IMR-90 (cell line): Measurements from ENCODE around the gene TNFRSF14. TPM values are rescaled to one million over a fixed set of nuclear protein-coding genes. Genes with fewer than 3 reads are reported as not detected.

Source experiments
- ATAC-seq: fragments of 200-7000 bp; cut with Tn5 transposase; 2 replicates; pipeline ENCODE4 v1.9.1; 2020; ENCODE audit warnings: low read depth, mild to moderate bottlenecking, moderate library complexity
- BruUV-seq: library from RNA; stranded (reverse); fragments of 400-500 nt; replicated peaks from 2 replicates; lab custom pipeline; 2021; lab: Mats Ljungman, UMichigan
- CTCF ChIA-PET: fragments of 300-600 bp; formaldehyde crosslinking; extraction: SDS; loops from one replicate; lab custom pipeline; 2021; ENCODE audit warnings: antibody characterized with exemption; lab: Yijun Ruan, JAX
- POLR2A ChIA-PET: fragments of 300-600 bp; sonication (Branson Sonifier 250); formaldehyde crosslinking; loops from one replicate; lab custom pipeline; 2022; ENCODE audit warnings: antibody characterized with exemption; ENCODE audit not compliant: unreplicated experiment; lab: Charles Lee
- DNase-seq: peaks from one replicate; pipeline ENCODE4 v3.0.0; 2013
- H2AFZ ChIP-seq: replicated peaks from 2 replicates; pipeline ENCODE3; 2013; ENCODE audit warnings: low read length, mild to moderate bottlenecking; ENCODE audit not compliant: poor library complexity
- H2AK5ac ChIP-seq: 2 replicates; pipeline ENCODE4 v1.6.1; 2013; ENCODE audit warnings: low read depth, low read length, inconsistent platforms
- H2AK9ac ChIP-seq: replicated peaks from 2 replicates; pipeline ENCODE3; 2013; ENCODE audit warnings: mild to moderate bottlenecking, low read depth, low read length, moderate library complexity; ENCODE audit not compliant: poor library complexity
- H2BK120ac ChIP-seq: 2 replicates; pipeline ENCODE4 v1.6.1; 2013; ENCODE audit warnings: low read depth, low read length, inconsistent platforms
- H2BK15ac ChIP-seq: 3 replicates; pipeline ENCODE4 v1.6.1; 2013; ENCODE audit warnings: low read depth, low read length, inconsistent platforms
- H2BK20ac ChIP-seq: 2 replicates; pipeline ENCODE4 v1.6.1; 2013; ENCODE audit warnings: low read depth, mild to moderate bottlenecking, inconsistent platforms, low read length, moderate library complexity
- H2BK5ac ChIP-seq: 2 replicates; pipeline ENCODE4 v1.6.1; 2013; ENCODE audit warnings: mild to moderate bottlenecking, low read depth, low read length, inconsistent platforms; ENCODE audit not compliant: poor library complexity, severe bottlenecking
- H3K14ac ChIP-seq: replicated peaks from 2 replicates; pipeline ENCODE4 v1.6.1; 2013; ENCODE audit warnings: low read depth, low read length, inconsistent platforms
- H3K18ac ChIP-seq: 2 replicates; pipeline ENCODE4 v1.6.1; 2013; ENCODE audit warnings: low read depth, low read length, control low read depth
- H3K23ac ChIP-seq: 2 replicates; pipeline ENCODE4 v1.6.1; 2013; ENCODE audit warnings: low read depth, low read length, inconsistent platforms
- H3K27ac ChIP-seq: 2 replicates; pipeline ENCODE4 v1.5.1; 2013; ENCODE audit warnings: mild to moderate bottlenecking, control low read depth, low read length; ENCODE audit not compliant: insufficient read depth
- H3K27me3 ChIP-seq: 2 replicates; pipeline ENCODE4 v1.6.1; 2013; ENCODE audit warnings: low read length; ENCODE audit not compliant: control insufficient read depth, insufficient read depth
- H3K36me3 ChIP-seq: 2 replicates; pipeline ENCODE4 v1.6.1; 2013; ENCODE audit warnings: low read length, mixed read lengths; ENCODE audit not compliant: control insufficient read depth, insufficient read depth
- H3K4ac ChIP-seq: 2 replicates; pipeline ENCODE4 v1.6.1; 2013; ENCODE audit warnings: low read depth, low read length, inconsistent platforms
- H3K4me1 ChIP-seq: 2 replicates; pipeline ENCODE4 v1.6.1; 2013; ENCODE audit warnings: low read length, mixed read lengths; ENCODE audit not compliant: control insufficient read depth, insufficient read depth
- H3K4me2 ChIP-seq: 2 replicates; pipeline ENCODE4 v1.6.1; 2013; ENCODE audit warnings: low read depth, mild to moderate bottlenecking, control low read depth, low read length, moderate library complexity
- H3K4me3 ChIP-seq: 2 replicates; pipeline ENCODE4 v1.5.1; 2013; ENCODE audit warnings: low read depth, mild to moderate bottlenecking, control low read depth, low read length, moderate library complexity; ENCODE audit not compliant: insufficient read depth
- H3K56ac ChIP-seq: 2 replicates; pipeline ENCODE4 v1.6.1; 2013; ENCODE audit warnings: low read length, inconsistent platforms; ENCODE audit not compliant: insufficient read depth; ENCODE audit errors: extremely low read depth
- H3K79me1 ChIP-seq, 2 experiments: 2 replicates each; pipeline ENCODE4 v1.6.1; 2013; ENCODE audit warnings: low read length in 2 of 2, inconsistent platforms in 1 of 2, low read depth in 1 of 2
- H3K9ac ChIP-seq: 2 replicates; pipeline ENCODE4 v1.6.1; 2013; ENCODE audit warnings: low read depth, low read length, control low read depth
- H3K9me1 ChIP-seq: 2 replicates; pipeline ENCODE4 v1.6.1; 2013; ENCODE audit warnings: low read length, inconsistent platforms; ENCODE audit not compliant: insufficient read depth
- H3K9me3 ChIP-seq: 2 replicates; pipeline ENCODE4 v1.6.1; 2013; ENCODE audit warnings: low read length; ENCODE audit not compliant: control insufficient read depth, insufficient read depth
- H4K20me1 ChIP-seq: 2 replicates; pipeline ENCODE4 v1.6.1; 2013; ENCODE audit warnings: low read length, inconsistent platforms; ENCODE audit not compliant: insufficient read depth
- H4K5ac ChIP-seq: 2 replicates; pipeline ENCODE4 v1.6.1; 2013; ENCODE audit warnings: mild to moderate bottlenecking, low read depth, low read length, control low read depth
- H4K8ac ChIP-seq, 2 experiments: 2 replicates each; pipeline ENCODE4 v1.6.1; 2013; ENCODE audit warnings: low read depth in 2 of 2, low read length in 2 of 2, control low read depth in 1 of 2, inconsistent platforms in 1 of 2
- H4K91ac ChIP-seq: 2 replicates; pipeline ENCODE4 v1.6.1; 2013; ENCODE audit warnings: low read depth, low read length, inconsistent platforms; ENCODE audit not compliant: insufficient read depth
- FOS ChIP-seq: fragments of 150-350 bp; IDR thresholded peaks from 2 replicates; pipeline ENCODE4 v1.6.1; 2016; ENCODE audit warnings: low read depth, low read length
- RFX5 ChIP-seq: IDR thresholded peaks from 2 replicates; pipeline ENCODE4 v1.8.0; 2012; ENCODE audit warnings: low read depth, mild to moderate bottlenecking, low read length, moderate library complexity
- SMC3 ChIP-seq: fragments of 150-350 bp; IDR thresholded peaks from 2 replicates; pipeline ENCODE4 v1.6.1; 2016; ENCODE audit warnings: low read depth, mild to moderate bottlenecking, antibody characterized with exemption, low read length, moderate library complexity
- WGBS, 2 experiments: methylation state at CpG; one replicate each; pipeline versions ENCODE4 v1.1.5 to v1.1.7; 2013; ENCODE audit warnings: missing lambda C conversion rate in 2 of 2; ENCODE audit not compliant: insufficient read length in 1 of 2; ENCODE audit errors: extremely low coverage in 2 of 2; 5-methylcytosine and 5-hydroxymethylcytosine counted together
- dilution Hi-C: fragments of 300-500 bp; cut with HindIII; formaldehyde crosslinking; loops from one replicate; pipeline ENCODE4 v1.14.3; 2018; ENCODE audit warnings: low sequenced_read_pairs; ENCODE audit not compliant: unreplicated experiment
- in situ Hi-C: fragments of 300-500 bp; cut with MboI; formaldehyde crosslinking; loops from 3 replicates; pipeline ENCODE4 v1.14.3; 2019; ENCODE audit warnings: low sequenced_read_pairs, inconsistent platforms, mixed read lengths
- intact Hi-C: fragments of 100-400 bp; cut with micrococcal nuclease; formaldehyde crosslinking; loops from 2 replicates; pipeline ENCODE4 v1.10.0; 2022
- polyA plus RNA-seq, 3 experiments: library from polyadenylated mRNA; depleted of rRNA; stranded (reverse); fragments of >200 nt; gene quantifications; 2 replicates each; pipeline ENCODE4 v1.2.3, GENCODE V29; 2012; ENCODE audit warnings: low replicate concordance in 1 of 3
- total RNA-seq: library from RNA; depleted of rRNA; stranded (reverse); fragments of >200 nt; gene quantifications from 2 replicates; pipeline ENCODE4 v1.2.3, GENCODE V29; 2012

The TNFRSF14 gene
- total and polyA plus RNA-seq, 2 of the 4 experiments (the other 2 are of a cell fraction): 1.3 to 4.2 TPM

- H4K5ac ChIP-seq: no peak overlapping the region
- 62% methylated on average over 3 of the region's 10 CpGs; no CpG with 5 or more reads in 1 of the 2 experiments for WGBS, 2 experiments
- POLR2A ChIA-PET: no interaction called here
These were observed 24.5 kb downstream of the TNFRSF14 start for GRCh38 chr1:2580691-2581090.

More at GRCh38 chr1:2580691-2581090, 24.5 kb downstream of the TNFRSF14 start:
- no TSS peak for BruUV-seq
- dilution Hi-C loops (no loop called here), in situ Hi-C loops (no loop called here), intact Hi-C loops (no loop called here)
- H3K14ac ChIP-seq: no peak overlapping the region
- H2BK15ac ChIP-seq: no peak overlapping the region
- H3K18ac ChIP-seq: no peak overlapping the region
- no peak overlapping the region for H3K4me3 ChIP-seq
- H3K9me3 ChIP-seq: no peaks in the 10 kb centered on the region
- H3K27ac ChIP-seq: no peak overlapping the region
- H3K36me3 ChIP-seq: no peaks in the 10 kb centered on the region
- no peak overlapping the region for H2BK20ac ChIP-seq
- H3K4me1 ChIP-seq: peaks cover 9% of the 10 kb centered on the region
- no peak overlapping the region for H2AK9ac ChIP-seq
- H3K4me2 ChIP-seq: no peak overlapping the region
- H4K91ac ChIP-seq: no peak overlapping the region
- no peak overlapping the region for H3K56ac ChIP-seq
- H3K27me3 ChIP-seq: peaks cover 5% of the 10 kb centered on the region
- TF ChIP-seq SMC3 (no peak), FOS (no peak), RFX5 (no peak)
- no peak overlapping the region for H2AK5ac ChIP-seq
- H3K9ac ChIP-seq: no peak overlapping the region
- H3K23ac ChIP-seq: no peak overlapping the region
- no peak for ATAC-seq
- H4K8ac ChIP-seq: no peak overlapping the region
- no peak overlapping the region for H2AFZ ChIP-seq
- no peak overlapping the region for H2BK5ac ChIP-seq
- CTCF ChIA-PET: no interaction called here
- H3K79me1 ChIP-seq: peaks cover 0 to 13% of the 10 kb centered on the region in 2 experiments; a peak in 2 of 4 replicates
- no peak overlapping the region for H2BK120ac ChIP-seq
- H3K9me1 ChIP-seq: peaks cover 5% of the 10 kb centered on the region
- no peak for DNase-seq
- H3K4ac ChIP-seq: no peak overlapping the region
- no peaks in the 10 kb centered on the region; the same call in 1 of the 2 replicates for H4K20me1 ChIP-seq
